Measurements from ENCODE around the gene PTTG1IP.

DNA sequence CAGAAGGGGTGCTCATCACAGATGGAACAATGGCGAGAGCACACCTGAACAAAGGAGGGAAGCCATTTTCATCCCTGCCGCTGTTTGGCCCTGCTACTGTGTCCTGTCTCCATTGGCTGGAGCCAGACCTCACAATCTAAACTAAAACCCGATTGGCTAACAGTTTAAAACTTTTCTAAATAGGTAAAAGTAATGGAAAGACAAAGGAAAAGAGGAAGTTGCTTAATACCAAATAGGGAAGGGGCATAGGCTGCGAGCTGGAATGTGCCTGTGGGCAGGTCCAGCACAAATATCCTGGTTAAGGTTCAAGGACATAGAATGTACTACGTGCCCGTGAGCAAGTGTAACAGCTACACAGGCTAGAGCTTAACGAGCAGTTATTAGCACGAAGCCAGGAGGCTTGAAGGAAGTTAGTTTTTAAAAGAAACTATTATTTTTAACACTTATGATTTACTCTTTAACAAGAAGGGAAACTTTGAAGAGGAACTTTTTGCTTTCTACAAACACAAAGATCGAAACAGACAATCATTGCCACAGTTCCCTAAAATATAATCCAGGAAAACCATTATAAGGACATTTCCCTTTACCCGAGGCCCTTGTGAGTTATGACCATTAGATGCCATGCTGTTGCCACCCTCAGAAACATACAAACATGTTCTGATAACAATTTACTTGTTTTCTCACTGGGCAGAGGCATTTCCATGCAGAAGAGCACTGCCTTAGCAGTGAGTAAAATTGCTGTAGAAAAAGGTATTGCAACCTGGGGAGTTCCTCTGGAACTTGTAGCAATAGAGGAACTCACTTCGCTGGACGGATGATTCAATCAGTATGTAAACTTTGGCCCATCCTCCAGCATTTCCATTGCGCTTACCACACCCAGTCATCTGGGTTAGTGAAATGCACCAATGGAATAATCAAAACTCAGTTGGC is 4.8 kb upstream of the PTTG1IP start:
- TF ChIP-seq, protein P1, sequence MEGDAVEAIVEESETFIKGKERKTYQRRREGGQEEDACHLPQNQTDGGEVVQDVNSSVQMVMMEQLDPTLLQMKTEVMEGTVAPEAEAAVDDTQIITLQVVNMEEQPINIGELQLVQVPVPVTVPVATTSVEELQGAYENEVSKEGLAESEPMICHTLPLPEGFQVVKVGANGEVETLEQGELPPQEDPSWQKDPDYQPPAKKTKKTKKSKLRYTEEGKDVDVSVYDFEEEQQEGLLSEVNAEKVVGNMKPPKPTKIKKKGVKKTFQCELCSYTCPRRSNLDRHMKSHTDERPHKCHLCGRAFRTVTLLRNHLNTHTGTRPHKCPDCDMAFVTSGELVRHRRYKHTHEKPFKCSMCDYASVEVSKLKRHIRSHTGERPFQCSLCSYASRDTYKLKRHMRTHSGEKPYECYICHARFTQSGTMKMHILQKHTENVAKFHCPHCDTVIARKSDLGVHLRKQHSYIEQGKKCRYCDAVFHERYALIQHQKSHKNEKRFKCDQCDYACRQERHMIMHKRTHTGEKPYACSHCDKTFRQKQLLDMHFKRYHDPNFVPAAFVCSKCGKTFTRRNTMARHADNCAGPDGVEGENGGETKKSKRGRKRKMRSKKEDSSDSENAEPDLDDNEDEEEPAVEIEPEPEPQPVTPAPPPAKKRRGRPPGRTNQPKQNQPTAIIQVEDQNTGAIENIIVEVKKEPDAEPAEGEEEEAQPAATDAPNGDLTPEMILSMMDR (IDR thresholded peaks at IDR 0.05; ENCODE audit: insufficient read depth, low read depth, low read length): no peak
- no peak for TF ChIP-seq EZH2 (IDR thresholded peaks at IDR 0.05; ENCODE audit: insufficient read depth, low read length)

Measured in astrocyte (in vitro differentiated cells and primary cell).